WTC11 (cell line): ENCODE results near the gene PNO1.

Experiments used
- CBFB ChIP-seq: sonication (generic); formaldehyde crosslinking; IDR thresholded peaks from 2 replicates; pipeline ENCODE4 v1.8.1; 2022; ENCODE audit warnings: mild to moderate bottlenecking, low read depth, missing genetic modification reagents
- CTCF ChIP-seq: fragments of 200-600 bp; IDR thresholded peaks from 2 replicates; pipeline ENCODE4 v1.8.0; 2022; ENCODE audit warnings: antibody characterized with exemption
- SMAD3 ChIP-seq: sonication (generic); formaldehyde crosslinking; IDR thresholded peaks from 2 replicates; pipeline ENCODE4 v1.8.0; 2022; ENCODE audit warnings: missing genetic modification reagents, mild to moderate bottlenecking, borderline replicate concordance
- ZBTB43 ChIP-seq: sonication (generic); formaldehyde crosslinking; IDR thresholded peaks from 2 replicates; pipeline ENCODE4 v1.8.1; 2023; ENCODE audit warnings: mild to moderate bottlenecking, missing genetic modification reagents

DNA sequence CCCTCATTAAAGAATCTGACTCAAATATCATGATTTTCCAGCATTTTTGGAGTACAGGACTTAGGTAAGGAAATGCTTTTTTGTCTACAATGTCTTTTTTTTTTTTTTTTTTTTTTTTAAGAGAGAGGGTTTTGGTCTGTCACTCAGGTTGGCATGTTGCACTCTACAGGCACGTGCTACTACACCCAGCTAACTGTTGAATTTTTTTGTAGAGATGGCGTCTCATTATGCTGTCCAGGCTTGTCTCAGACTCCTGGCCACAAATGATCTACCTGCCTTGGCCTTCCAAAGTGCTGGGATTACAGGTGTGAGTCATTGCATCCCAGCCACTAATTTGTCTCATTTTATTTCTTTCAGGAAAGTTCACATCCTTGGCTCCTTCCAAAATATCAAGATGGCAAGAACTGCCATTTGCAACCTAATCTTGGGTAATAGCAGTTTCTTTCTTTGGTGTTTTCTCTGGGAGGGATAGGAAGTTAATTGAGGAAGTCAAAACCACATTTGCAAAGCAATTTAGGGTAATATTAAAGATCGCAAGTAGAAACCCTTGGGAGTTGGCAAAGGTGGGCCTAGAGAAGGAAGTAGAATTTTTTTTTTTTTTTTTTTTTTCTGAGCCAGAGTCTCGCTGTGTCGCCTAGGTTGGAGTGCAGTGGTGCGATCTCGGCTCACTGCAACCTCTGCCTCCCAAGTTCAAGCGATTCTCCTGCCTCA, 15.5 kb downstream of the PNO1 start:
- TF ChIP-seq SMAD3 (CRISPR knock-in tag) = no peak
- no peak for TF ChIP-seq CTCF
- TF ChIP-seq ZBTB43 = no peak
- TF ChIP-seq CBFB (CRISPR knock-in tag) = no peak
